Endothelial cell of umbilical vein (primary cell): ENCODE measurements around the gene C16orf74. TPM values are rescaled to one million over a fixed set of nuclear protein-coding genes. Genes with fewer than 3 reads are reported as not detected.

ENCODE experiments used
- BruUV-seq: library from RNA; stranded (reverse); fragments of 400-500 nt; replicated peaks from 2 replicates; lab custom pipeline; 2021; lab: Mats Ljungman, UMichigan
- CTCF ChIA-PET: fragments of 300-600, 350-600 bp; sonication (Branson Sonifier 250); formaldehyde crosslinking; loops from one replicate; lab custom pipeline; 2021; ENCODE audit warnings: antibody characterized with exemption, inconsistent platforms; lab: Charles Lee
- POLR2A ChIA-PET: fragments of 300-600, 350-600 bp; sonication (Branson Sonifier 250); formaldehyde crosslinking; loops from one replicate; lab custom pipeline; 2021; ENCODE audit warnings: antibody characterized with exemption, inconsistent platforms; lab: Charles Lee
- DNase-seq: peaks from one replicate; pipeline ENCODE4 v3.0.0-alpha.2; 2011; ENCODE audit warnings: low read depth, low spot score
- FAIRE-seq: peaks from 2 replicates; lab custom pipeline; 2011; peaks lifted over from hg19 to GRCh38; lab: Jason Lieb, UNC
- H2AFZ ChIP-seq: 2 replicates; pipeline ENCODE4 v1.6.0; 2012; ENCODE audit warnings: low read depth, low read length, control low read depth, inconsistent platforms
- H3K27ac ChIP-seq: 2 replicates; pipeline ENCODE4 v1.5.1; 2011; ENCODE audit warnings: low read depth, mild to moderate bottlenecking, control low read depth, low read length, moderate library complexity; ENCODE audit not compliant: insufficient read depth
- H3K27me3 ChIP-seq, 2 experiments: 2 replicates each; pipeline versions ENCODE4 v1.6.0 to v1.6.1; 2011; ENCODE audit warnings: low read length in 2 of 2, mixed read lengths in 1 of 2; ENCODE audit not compliant: control insufficient read depth in 2 of 2, insufficient read depth in 2 of 2
- H3K36me3 ChIP-seq, 2 experiments: 2 replicates in 1 of 2; 3 replicates in 1 of 2; pipeline ENCODE4 v1.5.1; 2011; ENCODE audit warnings: low read length in 2 of 2, mild to moderate bottlenecking in 1 of 2, moderate library complexity in 1 of 2; ENCODE audit not compliant: control insufficient read depth in 2 of 2, insufficient read depth in 2 of 2; ENCODE audit errors: extremely low read depth in 1 of 2
- H3K4me1 ChIP-seq: 3 replicates; pipeline ENCODE4 v1.5.1; 2011; ENCODE audit warnings: mild to moderate bottlenecking, low read length; ENCODE audit not compliant: control insufficient read depth, insufficient read depth; ENCODE audit errors: extremely low read depth
- H3K4me2 ChIP-seq: 2 replicates; pipeline ENCODE4 v1.6.1; 2011; ENCODE audit warnings: low read length, control low read depth, mixed read lengths; ENCODE audit not compliant: insufficient read depth
- H3K4me3 ChIP-seq, 3 experiments: fragments of 200-600 bp in 1 of 3; sonication (generic), shearing (Covaris generic) in 1 of 3; replicated peaks in 1 of 3; 2 replicates each; pipeline ENCODE4 v1.5.1; 2011 to 2016; ENCODE audit warnings: control low read depth in 3 of 3, low read length in 3 of 3, mild to moderate bottlenecking in 2 of 3, inconsistent platforms in 1 of 3, low read depth in 1 of 3, moderate library complexity in 1 of 3; ENCODE audit not compliant: insufficient read depth in 1 of 3
- H3K79me2 ChIP-seq: 2 replicates; pipeline ENCODE4 v1.6.0; 2012; ENCODE audit warnings: low read length, inconsistent platforms; ENCODE audit not compliant: control insufficient read depth, insufficient read depth
- H3K9ac ChIP-seq: replicated peaks from 2 replicates; pipeline ENCODE3; 2011; ENCODE audit warnings: low read length, control low read depth; ENCODE audit not compliant: insufficient read depth; ENCODE audit errors: extremely low read depth
- H3K9me1 ChIP-seq: replicated peaks from 3 replicates; pipeline ENCODE4 v1.6.0; 2011; ENCODE audit warnings: mild to moderate bottlenecking, low read length; ENCODE audit not compliant: control insufficient read depth, insufficient read depth; ENCODE audit errors: extremely low read depth
- H3K9me3 ChIP-seq: replicated peaks from 2 replicates; pipeline ENCODE4 v1.5.1; 2012; ENCODE audit warnings: low read length, inconsistent platforms; ENCODE audit not compliant: control insufficient read depth, insufficient read depth
- H4K20me1 ChIP-seq: replicated peaks from 2 replicates; pipeline ENCODE3; 2011; ENCODE audit warnings: mild to moderate bottlenecking, low read length; ENCODE audit not compliant: control insufficient read depth, insufficient read depth; ENCODE audit errors: extremely low read depth
- EZH2 ChIP-seq: IDR thresholded peaks from 2 replicates; pipeline ENCODE4 v1.6.1; 2012; ENCODE audit warnings: borderline replicate concordance, low read depth, mild to moderate bottlenecking, moderate library complexity, low read length, inconsistent platforms; ENCODE audit not compliant: severe bottlenecking
- FOS ChIP-seq: IDR thresholded peaks from 2 replicates; pipeline ENCODE4 v1.6.1; 2011; ENCODE audit warnings: mild to moderate bottlenecking, low read length, moderate library complexity, borderline replicate concordance; ENCODE audit not compliant: insufficient read depth
- GATA2 ChIP-seq: IDR thresholded peaks from 2 replicates; pipeline ENCODE4 v1.7.0; 2011; ENCODE audit warnings: low read depth, mild to moderate bottlenecking, moderate library complexity, mixed read lengths, low read length; ENCODE audit not compliant: insufficient read length, insufficient read depth
- JUN ChIP-seq: IDR thresholded peaks from 2 replicates; pipeline ENCODE4 v1.6.1; 2011; ENCODE audit warnings: borderline replicate concordance, low read depth; ENCODE audit not compliant: insufficient read length, insufficient read depth
- MYC ChIP-seq: IDR thresholded peaks from one replicate; pipeline ENCODE4 v1.6.1; 2011; ENCODE audit warnings: mild to moderate bottlenecking, low read depth, low read length
- POLR2A ChIP-seq: IDR thresholded peaks from 2 replicates; pipeline ENCODE4 v1.6.1; 2012; ENCODE audit warnings: low read depth, mild to moderate bottlenecking, control low read depth, low read length
- POLR2AphosphoS5 ChIP-seq: IDR thresholded peaks from 2 replicates; pipeline ENCODE4 v1.6.1; 2012; ENCODE audit warnings: low read depth, mild to moderate bottlenecking, control low read depth, low read length, moderate library complexity; ENCODE audit not compliant: insufficient read depth
- dilution Hi-C: fragments of 300-500 bp; cut with MboI; formaldehyde crosslinking; loops from one replicate; pipeline ENCODE4 v1.15.0; 2019; ENCODE audit warnings: low sequenced_read_pairs; ENCODE audit not compliant: extremely low pct_ligation_motif_present
- intact Hi-C: fragments of 100-400 bp; cut with micrococcal nuclease; formaldehyde crosslinking; loops from one replicate; pipeline ENCODE4 v1.10.0; 2022
- polyA plus RNA-seq, 4 experiments: library from polyadenylated mRNA; depleted of rRNA in 3 of 4; stranded (reverse) in 3 of 4; unstranded in 1 of 4; fragments of >200 nt; gene quantifications; 2 replicates each; pipeline versions ENCODE4 v1.2.1 to v1.2.3, GENCODE V29; 2011 to 2012; ENCODE audit warnings: missing spikeins in 1 of 4
- total RNA-seq: library from RNA; stranded (reverse); gene quantifications from 2 replicates; pipeline ENCODE4 v1.2.3, GENCODE V29; 2021
- TF ChIP-seq, protein P1 (sequence below): IDR thresholded peaks from 2 replicates; pipeline ENCODE4 v1.6.1; 2011; ENCODE audit not compliant: insufficient read depth, insufficient read length
- TF ChIP-seq, protein P2 (sequence below), 2 donors: IDR thresholded peaks; 1 replicate in 1 of 2; 2 replicates in 1 of 2; pipeline ENCODE4 v1.5.1; 2011; ENCODE audit warnings: low read length in 2 of 2, mild to moderate bottlenecking in 2 of 2, moderate library complexity in 2 of 2, control low read depth in 1 of 2, inconsistent platforms in 1 of 2, low read depth in 1 of 2; ENCODE audit not compliant: insufficient read depth in 1 of 2; ENCODE audit errors: extremely low read depth in 1 of 2

The C16orf74 gene
- total and polyA plus RNA-seq, 2 donors (not counting 3 experiments of a cell fraction or from before 2014, with no cell fraction given): 12.1 to 38.7 TPM

DNA sequence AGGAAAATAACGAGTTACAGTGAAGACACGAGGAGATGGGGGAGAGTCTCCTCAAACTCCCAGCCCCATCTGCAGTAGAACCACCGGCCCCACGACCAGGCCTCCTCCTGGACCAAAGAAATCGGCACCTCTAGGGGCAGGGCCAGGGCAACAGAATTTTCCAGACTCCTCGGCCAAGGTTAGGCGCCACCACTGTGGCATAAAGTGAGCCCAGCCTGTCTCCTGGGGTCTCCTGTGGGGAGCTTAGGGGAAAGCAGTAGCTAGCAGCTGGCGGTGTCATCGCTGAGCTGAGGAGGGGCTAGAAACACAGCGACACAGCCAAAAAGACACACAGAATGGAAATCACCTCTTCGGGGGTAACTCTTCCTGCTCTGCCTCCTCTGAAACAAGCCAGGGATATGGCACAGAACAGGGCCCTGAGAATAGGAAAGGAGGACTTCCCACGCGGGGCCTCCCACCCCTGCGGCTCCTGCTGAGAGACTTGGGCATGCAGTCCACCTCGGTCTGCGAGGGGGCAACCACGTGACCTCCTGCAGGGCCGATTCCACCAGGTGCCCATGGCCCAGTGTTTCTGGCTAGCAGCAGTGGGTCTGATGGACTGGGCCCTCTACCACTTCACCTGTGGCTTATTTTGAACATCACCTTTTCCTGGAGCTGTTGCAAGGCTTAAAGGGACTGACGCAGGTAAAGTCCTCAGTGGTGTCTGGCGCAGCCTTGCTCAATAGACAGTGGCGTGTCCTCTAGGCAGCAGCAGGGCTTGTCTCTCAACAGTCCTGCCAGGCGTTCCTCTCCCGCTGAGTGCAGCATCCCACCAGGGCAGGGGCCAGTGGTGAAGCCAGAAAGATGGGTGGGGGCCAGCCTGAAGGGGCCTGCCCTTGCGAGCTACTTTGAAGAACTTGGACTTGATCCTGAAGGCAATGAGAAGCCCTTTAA is 55.4 kb downstream of the C16orf74 start:
- BruUV-seq: no TSS peak
- DNase-seq (no peak), FAIRE-seq (no peak)

DNA sequence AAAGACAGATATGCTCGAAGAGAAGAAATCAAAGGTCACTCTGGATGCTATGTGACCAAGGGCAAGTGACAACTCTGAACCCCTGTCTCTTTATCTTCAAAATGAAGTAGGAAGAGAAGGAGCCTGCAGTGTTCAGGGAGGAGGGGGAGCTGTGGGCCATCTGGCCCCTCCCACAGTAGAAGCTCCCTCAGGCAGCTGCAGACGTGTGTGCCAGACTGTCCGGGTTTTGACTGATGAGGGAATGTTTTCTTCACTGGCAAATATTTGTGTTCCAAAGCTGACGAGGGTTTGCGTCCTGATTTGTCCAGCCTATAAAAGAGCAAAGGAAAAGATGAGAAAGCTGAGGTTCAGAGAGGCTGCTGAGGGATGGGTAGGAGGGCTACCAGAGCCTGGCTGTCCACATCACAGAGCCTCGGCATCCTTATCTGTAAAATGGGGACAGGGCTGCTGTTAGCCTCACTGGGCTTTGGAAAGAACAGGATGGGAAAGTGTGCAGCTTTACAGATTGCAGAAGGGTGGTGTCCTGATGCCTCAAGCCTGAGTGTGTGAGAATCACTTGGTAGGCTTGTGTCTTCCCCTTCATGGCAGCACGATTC is 60.3 kb downstream of the C16orf74 start:
- FAIRE-seq (no peak), DNase-seq (no peak)
- Histone ChIP-seq H3K79me2 (peaks cover 1% of the 10 kb centered on the region), H3K9ac (no peak overlapping the region), H3K9me1 (no peaks in the 10 kb centered on the region), H3K27ac (no peak overlapping the region), H3K4me1 (no peaks in the 10 kb centered on the region), H3K4me3 (no peak overlapping the region), H2AFZ (no peak overlapping the region), H3K27me3 (no peaks in the 10 kb centered on the region), H4K20me1 (no peaks in the 10 kb centered on the region), H3K36me3 (no peaks in the 10 kb centered on the region), H3K4me2 (no peak overlapping the region), H3K9me3 (no peaks in the 10 kb centered on the region)
- ChIA-PET CTCF (interaction anchor here (2.0 to 2.3 kb wide), 2 partner anchors 25 to 27 kb away, joined by 6 to 9 read pairs; no protein-coding TSS in a partner anchor), POLR2A (no interaction called here)
- dilution Hi-C loops: no loop called here
- no peak for TF ChIP-seq JUN
- no peak for TF ChIP-seq MYC
- TF ChIP-seq, protein P1, sequence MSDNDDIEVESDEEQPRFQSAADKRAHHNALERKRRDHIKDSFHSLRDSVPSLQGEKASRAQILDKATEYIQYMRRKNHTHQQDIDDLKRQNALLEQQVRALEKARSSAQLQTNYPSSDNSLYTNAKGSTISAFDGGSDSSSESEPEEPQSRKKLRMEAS: no peak
- TF ChIP-seq FOS: no peak
- no peak for TF ChIP-seq POLR2A
- no peak for TF ChIP-seq EZH2
- TF ChIP-seq POLR2AphosphoS5: no peak
- TF ChIP-seq, protein P2, sequence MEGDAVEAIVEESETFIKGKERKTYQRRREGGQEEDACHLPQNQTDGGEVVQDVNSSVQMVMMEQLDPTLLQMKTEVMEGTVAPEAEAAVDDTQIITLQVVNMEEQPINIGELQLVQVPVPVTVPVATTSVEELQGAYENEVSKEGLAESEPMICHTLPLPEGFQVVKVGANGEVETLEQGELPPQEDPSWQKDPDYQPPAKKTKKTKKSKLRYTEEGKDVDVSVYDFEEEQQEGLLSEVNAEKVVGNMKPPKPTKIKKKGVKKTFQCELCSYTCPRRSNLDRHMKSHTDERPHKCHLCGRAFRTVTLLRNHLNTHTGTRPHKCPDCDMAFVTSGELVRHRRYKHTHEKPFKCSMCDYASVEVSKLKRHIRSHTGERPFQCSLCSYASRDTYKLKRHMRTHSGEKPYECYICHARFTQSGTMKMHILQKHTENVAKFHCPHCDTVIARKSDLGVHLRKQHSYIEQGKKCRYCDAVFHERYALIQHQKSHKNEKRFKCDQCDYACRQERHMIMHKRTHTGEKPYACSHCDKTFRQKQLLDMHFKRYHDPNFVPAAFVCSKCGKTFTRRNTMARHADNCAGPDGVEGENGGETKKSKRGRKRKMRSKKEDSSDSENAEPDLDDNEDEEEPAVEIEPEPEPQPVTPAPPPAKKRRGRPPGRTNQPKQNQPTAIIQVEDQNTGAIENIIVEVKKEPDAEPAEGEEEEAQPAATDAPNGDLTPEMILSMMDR (IDR thresholded peaks at IDR 0.05; ENCODE audit: extremely low read depth in 1 of 2, insufficient read depth in 1 of 2, low read depth in 1 of 2, low read length in 2 of 2): no peak
- no peak for TF ChIP-seq GATA2
- intact Hi-C loops: no loop called here
- no TSS peak for BruUV-seq

More for the DNA sequence above, 55.4 kb downstream of the C16orf74 start:
- no peak overlapping the region for H3K4me3 ChIP-seq
- H3K4me2 ChIP-seq: no peak overlapping the region
- no peaks in the 10 kb centered on the region for H3K4me1 ChIP-seq
- no peaks in the 10 kb centered on the region for H3K9me3 ChIP-seq
- no peaks in the 10 kb centered on the region for H3K27me3 ChIP-seq
- TF ChIP-seq JUN: no peak
- POLR2A ChIA-PET: no interaction called here
- no peak overlapping the region for H3K27ac ChIP-seq
- no peaks in the 10 kb centered on the region for H3K79me2 ChIP-seq
- dilution Hi-C loops: no loop called here
- H3K9me1 ChIP-seq: no peaks in the 10 kb centered on the region
- no peaks in the 10 kb centered on the region for H4K20me1 ChIP-seq
- intact Hi-C loops: no loop called here
- H2AFZ ChIP-seq: no peak overlapping the region
- CTCF ChIA-PET: interaction anchor here (1.0 kb wide), 1 partner anchor 20 kb away, joined by 3 read pairs; no protein-coding TSS in a partner anchor
- H3K36me3 ChIP-seq: no peaks in the 10 kb centered on the region
- no peak overlapping the region for H3K9ac ChIP-seq
